Breast epithelium (tissue), 4 donors: ENCODE results near the gene TM9SF4. TPM values are rescaled to one million over a fixed set of nuclear protein-coding genes. Genes with fewer than 3 reads are reported as not detected.

Experiments used
- DNase-seq, 2 donors: peaks; one replicate each; pipeline ENCODE4 v3.0.0-alpha.2; 2019; ENCODE audit warnings: low spot score in 2 of 2
- H3K27ac ChIP-seq, 2 donors: fragments of 200-600 bp; sonication (generic) in 1 of 2; one replicate each; pipeline ENCODE4 v1.5.1; 2016 to 2019; ENCODE audit warnings: mild to moderate bottlenecking in 1 of 2
- H3K27me3 ChIP-seq, 2 donors: fragments of 200-600 bp; sonication (generic) in 1 of 2; one replicate each; pipeline versions ENCODE4 v1.5.1 to v1.6.0; 2017 to 2019; ENCODE audit warnings: control low read depth in 1 of 2, mild to moderate bottlenecking in 1 of 2
- H3K36me3 ChIP-seq: fragments of 200-600 bp; one replicate; pipeline ENCODE4 v1.5.1; 2019
- H3K4me1 ChIP-seq, 2 donors: fragments of 200-600 bp; sonication (generic); one replicate each; pipeline ENCODE4 v1.5.1; 2016 to 2019; ENCODE audit warnings: control low read depth in 1 of 2
- H3K4me3 ChIP-seq, 3 donors: fragments of 200-600 bp; sonication (generic); 1 replicate in 2 of 3; 2 replicates in 1 of 3; pipeline ENCODE4 v1.5.1; 2016 to 2019; ENCODE audit warnings: mild to moderate bottlenecking in 3 of 3, moderate library complexity in 2 of 3
- H3K9me3 ChIP-seq, 2 donors: fragments of 200-600 bp; sonication (generic) in 1 of 2; one replicate each; pipeline ENCODE4 v1.5.1; 2016 to 2019; ENCODE audit warnings: control low read depth in 1 of 2
- POLR2A ChIP-seq: fragments of 450-650 bp; IDR thresholded peaks from one replicate; pipeline ENCODE4 v1.6.1; 2016; ENCODE audit warnings: antibody characterized with exemption, mild to moderate bottlenecking, moderate library complexity
- POLR2AphosphoS5 ChIP-seq, 3 donors: sonication (generic); formaldehyde crosslinking; IDR thresholded peaks; one replicate each; pipeline ENCODE4 v1.6.1; 2017; ENCODE audit warnings: antibody characterized with exemption in 3 of 3
- intact Hi-C: fragments of 100-400 bp; cut with DNase I; formaldehyde crosslinking; loops from one replicate; pipeline ENCODE4 v1.15.1; 2023; ENCODE audit warnings: low total_unique reads
- total RNA-seq, 3 donors: library from RNA; depleted of rRNA; stranded (reverse); fragments of >200 nt; gene quantifications; one replicate each; pipeline ENCODE4 v1.1.0, GENCODE V29; 2016
- TF ChIP-seq, protein P1 (sequence below), 3 donors: fragments of 450-650 bp; IDR thresholded peaks; one replicate each; pipeline ENCODE4 v1.5.1; 2016 to 2017; ENCODE audit warnings: antibody characterized with exemption in 3 of 3, mild to moderate bottlenecking in 3 of 3, moderate library complexity in 3 of 3

TM9SF4 gene
- total RNA-seq, 3 donors from 2014 or later = 20.2 to 28.5 (median 26.9) TPM

- no peaks in the 10 kb centered on the region for H3K9me3 ChIP-seq
- peaks cover 4% of the 10 kb centered on the region for H3K36me3 ChIP-seq
- H3K4me1 ChIP-seq = no peaks in the 10 kb centered on the region
- no peak overlapping the region for H3K4me3 ChIP-seq
- no peak for DNase-seq
- TF ChIP-seq POLR2A (no peak), POLR2AphosphoS5 (IDR thresholded peaks at IDR 0.05) (no peak)
- TF ChIP-seq, protein P1, sequence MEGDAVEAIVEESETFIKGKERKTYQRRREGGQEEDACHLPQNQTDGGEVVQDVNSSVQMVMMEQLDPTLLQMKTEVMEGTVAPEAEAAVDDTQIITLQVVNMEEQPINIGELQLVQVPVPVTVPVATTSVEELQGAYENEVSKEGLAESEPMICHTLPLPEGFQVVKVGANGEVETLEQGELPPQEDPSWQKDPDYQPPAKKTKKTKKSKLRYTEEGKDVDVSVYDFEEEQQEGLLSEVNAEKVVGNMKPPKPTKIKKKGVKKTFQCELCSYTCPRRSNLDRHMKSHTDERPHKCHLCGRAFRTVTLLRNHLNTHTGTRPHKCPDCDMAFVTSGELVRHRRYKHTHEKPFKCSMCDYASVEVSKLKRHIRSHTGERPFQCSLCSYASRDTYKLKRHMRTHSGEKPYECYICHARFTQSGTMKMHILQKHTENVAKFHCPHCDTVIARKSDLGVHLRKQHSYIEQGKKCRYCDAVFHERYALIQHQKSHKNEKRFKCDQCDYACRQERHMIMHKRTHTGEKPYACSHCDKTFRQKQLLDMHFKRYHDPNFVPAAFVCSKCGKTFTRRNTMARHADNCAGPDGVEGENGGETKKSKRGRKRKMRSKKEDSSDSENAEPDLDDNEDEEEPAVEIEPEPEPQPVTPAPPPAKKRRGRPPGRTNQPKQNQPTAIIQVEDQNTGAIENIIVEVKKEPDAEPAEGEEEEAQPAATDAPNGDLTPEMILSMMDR (IDR thresholded peaks at IDR 0.05) = no peak
- intact Hi-C loops = no loop called here
- no peaks in the 10 kb centered on the region for H3K27me3 ChIP-seq
- no peak overlapping the region for H3K27ac ChIP-seq
Measured at GRCh38 chr20:32216179-32217142, 106.9 kb downstream of the TM9SF4 start.

Other genes with a start within 250 kb of the TM9SF4 start
- gene DUSP15, start 239.2 kb upstream of the TM9SF4 start, total RNA-seq = 1 to 10 TPM; 1.9 to 3.6 (median 2.1) TPM
- gene TTLL9, start 239.1 kb upstream of the TM9SF4 start, total RNA-seq = 1 to 10 TPM in 1 of 3 donors, under 1 TPM in 2; 0.16 to 2.9 (median 0.98) TPM
- gene PDRG1, start 157.7 kb upstream of the TM9SF4 start, total RNA-seq = 10 to 100 TPM in 1 of 3 donors, 1 to 10 TPM in 2; 5.1 to 11.1 (median 9.8) TPM
- not detected for gene XKR7, start 141.6 kb upstream of the TM9SF4 start, total RNA-seq
- 1 to 10 TPM; 2.8 to 9.2 (median 4.6) TPM for gene CCM2L, start 99.3 kb upstream of the TM9SF4 start, total RNA-seq
- gene HCK, start 57.5 kb upstream of the TM9SF4 start, total RNA-seq = 10 to 100 TPM; 10.2 to 27.4 (median 16.0) TPM
- gene PLAGL2, start 98.0 kb downstream of the TM9SF4 start, total RNA-seq = 1 to 10 TPM; 2.9 to 7.6 (median 4.3) TPM
- gene POFUT1, start 98.2 kb downstream of the TM9SF4 start, total RNA-seq = 10 to 100 TPM; 29.5 to 38.7 (median 34.2) TPM
- gene KIF3B, start 167.9 kb downstream of the TM9SF4 start, total RNA-seq = 10 to 100 TPM; 23.7 to 28.6 (median 24.6) TPM
- gene ASXL1, start 248.6 kb downstream of the TM9SF4 start, total RNA-seq = 100 to 1,000 TPM in 1 of 3 donors, 10 to 100 TPM in 2; 73.3 to 102 (median 97.3) TPM